ENCODE results near the gene ENTPD3. TPM values are rescaled to one million over a fixed set of nuclear protein-coding genes. Genes with fewer than 3 reads are reported as not detected.

The ENTPD3 gene
- total RNA-seq, 4 donors from 2014 or later: 0.88 to 4.9 (median 2.1) TPM

GRCh38 chr3:40445062-40445461, 58.1 kb downstream of the ENTPD3 start:
- no peaks in the 10 kb centered on the region for H3K36me3 ChIP-seq
- intact Hi-C loops (cut with DNase I; ENCODE audit: low total_unique reads): no loop called here
- H3K4me1 ChIP-seq: no peaks in the 10 kb centered on the region
- no peak overlapping the region for H3K27ac ChIP-seq
- TF ChIP-seq, protein P1, sequence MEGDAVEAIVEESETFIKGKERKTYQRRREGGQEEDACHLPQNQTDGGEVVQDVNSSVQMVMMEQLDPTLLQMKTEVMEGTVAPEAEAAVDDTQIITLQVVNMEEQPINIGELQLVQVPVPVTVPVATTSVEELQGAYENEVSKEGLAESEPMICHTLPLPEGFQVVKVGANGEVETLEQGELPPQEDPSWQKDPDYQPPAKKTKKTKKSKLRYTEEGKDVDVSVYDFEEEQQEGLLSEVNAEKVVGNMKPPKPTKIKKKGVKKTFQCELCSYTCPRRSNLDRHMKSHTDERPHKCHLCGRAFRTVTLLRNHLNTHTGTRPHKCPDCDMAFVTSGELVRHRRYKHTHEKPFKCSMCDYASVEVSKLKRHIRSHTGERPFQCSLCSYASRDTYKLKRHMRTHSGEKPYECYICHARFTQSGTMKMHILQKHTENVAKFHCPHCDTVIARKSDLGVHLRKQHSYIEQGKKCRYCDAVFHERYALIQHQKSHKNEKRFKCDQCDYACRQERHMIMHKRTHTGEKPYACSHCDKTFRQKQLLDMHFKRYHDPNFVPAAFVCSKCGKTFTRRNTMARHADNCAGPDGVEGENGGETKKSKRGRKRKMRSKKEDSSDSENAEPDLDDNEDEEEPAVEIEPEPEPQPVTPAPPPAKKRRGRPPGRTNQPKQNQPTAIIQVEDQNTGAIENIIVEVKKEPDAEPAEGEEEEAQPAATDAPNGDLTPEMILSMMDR (IDR thresholded peaks at IDR 0.05): no peak
- no peak for TF ChIP-seq POLR2A (IDR thresholded peaks at IDR 0.05)
- H3K9me3 ChIP-seq: no peaks in the 10 kb centered on the region
- H3K27me3 ChIP-seq: no peaks in the 10 kb centered on the region
- no peak for DNase-seq
- H3K4me3 ChIP-seq: no peak overlapping the region

DNA sequence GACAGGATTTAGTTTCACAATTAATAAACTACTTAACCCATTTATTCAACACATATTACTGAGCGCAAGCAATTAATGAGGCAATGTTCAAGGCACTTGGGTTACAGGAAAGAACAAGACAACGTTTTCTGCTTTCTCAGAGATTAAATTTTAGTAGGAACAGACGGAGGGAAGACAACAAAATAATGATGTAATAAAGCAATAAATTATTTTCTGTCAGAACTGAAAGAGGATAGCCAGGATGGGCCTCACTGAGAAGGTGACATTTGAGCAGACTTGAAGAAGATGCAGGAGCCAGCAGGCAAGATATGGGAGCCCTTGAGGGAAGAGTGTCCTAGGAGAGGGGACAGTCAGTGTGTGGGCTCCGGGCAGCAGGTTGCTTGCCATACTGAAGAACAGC, 58.9 kb downstream of the ENTPD3 start:
- TF ChIP-seq, protein P1 (IDR thresholded peaks at IDR 0.05): no peak
- TF ChIP-seq POLR2A (IDR thresholded peaks at IDR 0.05): no peak
- intact Hi-C loops (cut with DNase I; ENCODE audit: low total_unique reads): no loop called here
- H3K27ac ChIP-seq: no peak overlapping the region
- no peak overlapping the region for H3K4me3 ChIP-seq
- no peaks in the 10 kb centered on the region for H3K9me3 ChIP-seq
- no peaks in the 10 kb centered on the region for H3K4me1 ChIP-seq
- no peaks in the 10 kb centered on the region for H3K36me3 ChIP-seq
- no peaks in the 10 kb centered on the region for H3K27me3 ChIP-seq
- no peak for DNase-seq

- TF ChIP-seq, protein P1 (IDR thresholded peaks at IDR 0.05): no peak
- no peak for TF ChIP-seq POLR2A (IDR thresholded peaks at IDR 0.05)
- no peaks in the 10 kb centered on the region for H3K36me3 ChIP-seq
- H3K4me1 ChIP-seq: no peaks in the 10 kb centered on the region
- H3K27me3 ChIP-seq: no peaks in the 10 kb centered on the region
- intact Hi-C loops (cut with DNase I; ENCODE audit: low total_unique reads): loop anchor here (10.0 kb wide), 1 partner anchor 136 kb away; no protein-coding TSS in a partner anchor
- H3K4me3 ChIP-seq: no peak overlapping the region
- H3K9me3 ChIP-seq: no peaks in the 10 kb centered on the region
- H3K27ac ChIP-seq: no peak overlapping the region
- DNase-seq: no peak
Observed at GRCh38 chr3:40450438-40450837, 63.5 kb downstream of the ENTPD3 start.

DNA sequence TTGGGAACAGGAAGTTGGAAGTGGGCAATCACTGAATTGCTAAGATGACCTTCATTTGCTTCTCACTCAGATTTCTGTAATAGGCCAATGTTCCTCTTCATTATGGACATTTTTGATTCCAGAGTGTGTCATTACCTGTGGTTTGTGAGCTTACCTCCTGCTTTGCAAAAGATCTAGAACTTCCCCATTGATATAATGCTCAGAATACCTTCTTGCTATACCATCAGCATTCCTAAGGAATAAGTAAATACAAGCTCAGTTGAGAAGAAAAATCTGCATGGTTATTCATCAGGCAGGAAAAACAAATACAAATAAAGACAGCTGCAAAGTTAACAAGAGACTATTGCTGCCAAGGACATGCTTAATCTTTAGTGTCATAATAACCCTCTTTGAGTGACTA, 64.6 kb downstream of the ENTPD3 start:
- H3K4me1 ChIP-seq: peaks cover 2 to 3% of the 10 kb centered on the region in 2 donors
- H3K9me3 ChIP-seq: no peaks in the 10 kb centered on the region
- intact Hi-C loops (cut with DNase I; ENCODE audit: low total_unique reads): loop anchor here (10.0 kb wide), 1 partner anchor 137 kb away; no protein-coding TSS in a partner anchor
- no peak for DNase-seq
- no peak overlapping the region for H3K27ac ChIP-seq
- H3K36me3 ChIP-seq: no peaks in the 10 kb centered on the region
- H3K4me3 ChIP-seq: no peak overlapping the region
- H3K27me3 ChIP-seq: no peaks in the 10 kb centered on the region
- TF ChIP-seq, protein P1 (IDR thresholded peaks at IDR 0.05): no peak
- TF ChIP-seq POLR2A (IDR thresholded peaks at IDR 0.05): no peak

GRCh38 chr3:40452057-40452456, 65.1 kb downstream of the ENTPD3 start:
- H3K27me3 ChIP-seq: no peaks in the 10 kb centered on the region
- H3K36me3 ChIP-seq: no peaks in the 10 kb centered on the region
- peak overlapping the region; percentile 90 to 94 for H3K27ac ChIP-seq
- no peaks in the 10 kb centered on the region for H3K9me3 ChIP-seq
- TF ChIP-seq, protein P1 (IDR thresholded peaks at IDR 0.05): no peak
- TF ChIP-seq POLR2A (IDR thresholded peaks at IDR 0.05): no peak
- intact Hi-C loops (cut with DNase I; ENCODE audit: low total_unique reads): loop anchor here (10.0 kb wide), 1 partner anchor 137 kb away; no protein-coding TSS in a partner anchor
- DNase-seq: no peak
- no peak overlapping the region for H3K4me3 ChIP-seq
- peaks cover 3% of the 10 kb centered on the region in 2 donors for H3K4me1 ChIP-seq
